ENCODE data around the gene KLF7. TPM values are rescaled to one million over a fixed set of nuclear protein-coding genes. Genes with fewer than 3 reads are reported as not detected.

Gene KLF7
- total RNA-seq, 1 experiment from 2014 or later, result 5.6 TPM

DNA sequence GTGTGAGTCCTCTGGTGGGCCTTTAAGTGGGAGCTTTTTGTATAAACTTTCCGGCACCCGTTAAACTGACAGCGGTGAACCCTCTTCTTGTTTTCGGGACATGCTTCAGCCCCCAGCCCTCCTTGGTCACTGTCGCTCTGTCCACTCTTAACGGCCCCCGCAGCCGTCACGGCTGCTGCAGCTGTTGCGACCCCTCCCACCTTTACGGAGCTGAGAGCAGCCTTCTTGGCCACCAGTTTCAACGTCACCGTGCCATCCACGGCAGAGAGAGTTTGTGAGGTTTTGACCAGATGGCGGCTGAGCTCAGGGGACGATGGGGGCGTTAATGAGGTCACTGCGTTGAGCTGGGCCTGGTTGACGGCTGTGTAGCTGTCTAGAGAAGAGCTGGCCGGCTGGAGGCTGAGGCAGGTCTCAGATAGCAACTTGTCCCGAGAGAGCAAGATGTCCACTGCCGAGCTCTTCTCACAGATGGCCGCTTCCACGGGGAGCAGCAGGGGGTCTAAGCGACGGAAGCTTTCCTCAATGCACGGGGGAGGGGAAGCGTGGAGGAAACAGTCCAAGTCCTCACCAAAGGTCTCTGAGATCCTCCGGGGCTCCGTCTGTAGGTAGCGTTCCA, 41.9 kb downstream of the KLF7 start:
- DNase-seq, result no peak
- Histone ChIP-seq H3F3A (ENCODE audit: low read length, unreplicated experiment) (no peaks in the 10 kb centered on the region), H3K9me2 (replicated peaks; ENCODE audit: low read length) (no peaks in the 10 kb centered on the region), H3K4me1 (ENCODE audit: insufficient read depth, low read length) (peaks cover 29% of the 10 kb centered on the region), H3K4me3 (ENCODE audit: low read length) (no peak overlapping the region), H3K9ac (ENCODE audit: low read length) (no peak overlapping the region), H4K20me1 (ENCODE audit: low read length) (no peaks in the 10 kb centered on the region), H3K4me2 (ENCODE audit: low read length) (no peak overlapping the region), H3K27me3 (ENCODE audit: low read length) (no peaks in the 10 kb centered on the region), H3K36me3 (ENCODE audit: low read depth, low read length) (no peaks in the 10 kb centered on the region), H2AFZ (ENCODE audit: low read length) (no peak overlapping the region), H3K27ac (ENCODE audit: low read length) (no peak overlapping the region), H3K79me2 (ENCODE audit: low read length) (peaks cover 6% of the 10 kb centered on the region), H3K9me3 (ENCODE audit: low read length) (no peaks in the 10 kb centered on the region)
- intact Hi-C loops (cut with micrococcal nuclease), result no loop called here
- ATAC-seq, result no peak
- ChIA-PET CTCF (no interaction called here), POLR2A (ENCODE audit: unreplicated experiment) (no interaction called here)
- TF ChIP-seq, protein P1, sequence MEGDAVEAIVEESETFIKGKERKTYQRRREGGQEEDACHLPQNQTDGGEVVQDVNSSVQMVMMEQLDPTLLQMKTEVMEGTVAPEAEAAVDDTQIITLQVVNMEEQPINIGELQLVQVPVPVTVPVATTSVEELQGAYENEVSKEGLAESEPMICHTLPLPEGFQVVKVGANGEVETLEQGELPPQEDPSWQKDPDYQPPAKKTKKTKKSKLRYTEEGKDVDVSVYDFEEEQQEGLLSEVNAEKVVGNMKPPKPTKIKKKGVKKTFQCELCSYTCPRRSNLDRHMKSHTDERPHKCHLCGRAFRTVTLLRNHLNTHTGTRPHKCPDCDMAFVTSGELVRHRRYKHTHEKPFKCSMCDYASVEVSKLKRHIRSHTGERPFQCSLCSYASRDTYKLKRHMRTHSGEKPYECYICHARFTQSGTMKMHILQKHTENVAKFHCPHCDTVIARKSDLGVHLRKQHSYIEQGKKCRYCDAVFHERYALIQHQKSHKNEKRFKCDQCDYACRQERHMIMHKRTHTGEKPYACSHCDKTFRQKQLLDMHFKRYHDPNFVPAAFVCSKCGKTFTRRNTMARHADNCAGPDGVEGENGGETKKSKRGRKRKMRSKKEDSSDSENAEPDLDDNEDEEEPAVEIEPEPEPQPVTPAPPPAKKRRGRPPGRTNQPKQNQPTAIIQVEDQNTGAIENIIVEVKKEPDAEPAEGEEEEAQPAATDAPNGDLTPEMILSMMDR (conservative IDR thresholded peaks at IDR 0.05; ENCODE audit: low read depth, low read length), result no peak
- TF ChIP-seq EZH2phosphoT487 (IDR thresholded peaks at IDR 0.05; ENCODE audit: borderline replicate concordance, low read length) (no peak), EZH2 (IDR thresholded peaks at IDR 0.05; ENCODE audit: low read length, unreplicated experiment) (no peak)
- no TSS peak for BruUV-seq (replicated peaks)

DNA sequence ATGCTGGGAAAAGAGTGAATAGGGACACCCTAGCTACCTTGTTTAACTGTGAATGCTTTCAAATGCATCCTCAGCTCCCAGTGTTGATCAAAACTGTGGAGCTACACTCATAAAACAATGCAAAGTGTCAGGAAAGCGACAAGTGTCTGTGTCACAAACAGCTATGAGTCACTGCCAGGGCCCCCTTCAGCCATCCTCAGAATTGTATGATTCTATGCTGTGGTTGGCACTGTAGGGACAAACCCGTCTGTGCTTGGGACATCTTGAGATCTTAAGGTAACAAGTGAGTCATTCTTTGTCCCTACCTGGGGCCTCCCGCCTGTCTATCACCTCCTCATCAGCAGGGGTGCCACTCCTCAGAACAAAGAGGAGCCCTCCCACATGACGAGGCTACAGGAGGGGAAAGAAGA, 42.4 kb downstream of the KLF7 start:
- no peak overlapping the region for H3K4me2 ChIP-seq (ENCODE audit: low read length)
- H4K20me1 ChIP-seq (ENCODE audit: low read length), result no peaks in the 10 kb centered on the region
- TF ChIP-seq, protein P1 (conservative IDR thresholded peaks at IDR 0.05; ENCODE audit: low read depth, low read length), result no peak
- no peak for TF ChIP-seq EZH2 (IDR thresholded peaks at IDR 0.05; ENCODE audit: low read length, unreplicated experiment)
- no peak for TF ChIP-seq EZH2phosphoT487 (IDR thresholded peaks at IDR 0.05; ENCODE audit: borderline replicate concordance, low read length)
- peaks cover 4% of the 10 kb centered on the region for H3K79me2 ChIP-seq (ENCODE audit: low read length)
- no peaks in the 10 kb centered on the region for H3F3A ChIP-seq (ENCODE audit: low read length, unreplicated experiment)
- no peak overlapping the region for H3K27ac ChIP-seq (ENCODE audit: low read length)
- DNase-seq (no peak), ATAC-seq (no peak)
- no peaks in the 10 kb centered on the region for H3K36me3 ChIP-seq (ENCODE audit: low read depth, low read length)
- H2AFZ ChIP-seq (ENCODE audit: low read length), result no peak overlapping the region
- ChIA-PET POLR2A (ENCODE audit: unreplicated experiment) (no interaction called here), CTCF (no interaction called here)
- no peaks in the 10 kb centered on the region for H3K9me2 ChIP-seq (replicated peaks; ENCODE audit: low read length)
- peaks cover 32% of the 10 kb centered on the region for H3K4me1 ChIP-seq (ENCODE audit: insufficient read depth, low read length)
- no TSS peak for BruUV-seq (replicated peaks)
- H3K4me3 ChIP-seq (ENCODE audit: low read length), result no peak overlapping the region
- no peaks in the 10 kb centered on the region for H3K27me3 ChIP-seq (ENCODE audit: low read length)
- intact Hi-C loops (cut with micrococcal nuclease), result no loop called here
- H3K9me3 ChIP-seq (ENCODE audit: low read length), result no peaks in the 10 kb centered on the region
- no peak overlapping the region for H3K9ac ChIP-seq (ENCODE audit: low read length)

DNA sequence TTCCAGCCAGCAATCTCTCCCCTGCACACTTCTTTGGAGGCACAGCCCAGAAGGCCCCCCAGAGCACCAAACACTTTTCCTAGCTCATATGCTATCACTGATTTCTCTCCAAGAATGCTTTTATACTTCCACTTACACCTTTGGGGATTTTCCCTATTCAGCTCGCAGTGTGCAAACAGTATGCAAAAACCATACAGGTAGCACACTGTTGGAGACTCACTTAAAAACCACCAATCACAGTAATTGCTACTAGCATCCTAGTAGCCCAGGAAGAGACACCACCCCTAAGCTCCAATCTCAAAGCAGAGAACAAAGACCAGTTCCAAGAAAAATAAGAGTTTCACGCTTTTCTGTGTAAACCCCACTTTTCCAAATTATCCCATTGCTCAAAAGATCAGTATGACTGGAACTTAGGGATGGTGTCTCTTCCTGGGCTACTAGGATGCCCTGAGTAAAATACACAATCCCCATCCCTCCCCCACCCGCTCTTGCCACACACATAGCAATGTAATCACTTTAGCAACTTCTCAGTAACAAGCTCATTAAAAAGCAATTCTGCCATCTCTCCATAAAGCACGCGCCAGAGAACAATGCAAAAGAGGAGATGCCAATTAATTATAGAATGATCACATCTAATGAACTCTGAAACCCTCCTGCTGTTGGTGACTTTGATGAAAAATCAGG, 43.0 kb downstream of the KLF7 start:
- peak overlapping the region; percentile 50; the same call in 1 of the 2 replicates for H3K27ac ChIP-seq (ENCODE audit: low read length)
- DNase-seq (no peak), ATAC-seq (no peak)
- no peak overlapping the region for H3K9ac ChIP-seq (ENCODE audit: low read length)
- no TSS peak for BruUV-seq (replicated peaks)
- H3K4me3 ChIP-seq (ENCODE audit: low read length), result no peak overlapping the region
- no peak for TF ChIP-seq EZH2phosphoT487 (IDR thresholded peaks at IDR 0.05; ENCODE audit: borderline replicate concordance, low read length)
- no peak overlapping the region for H3K4me2 ChIP-seq (ENCODE audit: low read length)
- no peaks in the 10 kb centered on the region for H3F3A ChIP-seq (ENCODE audit: low read length, unreplicated experiment)
- H3K9me3 ChIP-seq (ENCODE audit: low read length), result no peaks in the 10 kb centered on the region
- H3K27me3 ChIP-seq (ENCODE audit: low read length), result no peaks in the 10 kb centered on the region
- CTCF ChIA-PET, result no interaction called here
- POLR2A ChIA-PET (ENCODE audit: unreplicated experiment), result no interaction called here
- no peaks in the 10 kb centered on the region for H3K9me2 ChIP-seq (replicated peaks; ENCODE audit: low read length)
- peaks cover 32% of the 10 kb centered on the region for H3K4me1 ChIP-seq (ENCODE audit: insufficient read depth, low read length)
- H2AFZ ChIP-seq (ENCODE audit: low read length), result no peak overlapping the region
- H4K20me1 ChIP-seq (ENCODE audit: low read length), result no peaks in the 10 kb centered on the region
- H3K36me3 ChIP-seq (ENCODE audit: low read depth, low read length), result no peaks in the 10 kb centered on the region
- intact Hi-C loops (cut with micrococcal nuclease), result no loop called here
- H3K79me2 ChIP-seq (ENCODE audit: low read length), result peaks cover under 1% of the 10 kb centered on the region

All from PC-3 (cell line).